ENCODE data around the gene WDR26.
"Not testable (repeated sequence)": the region's sequence is repeated elsewhere in the genome, so short reads cannot be mapped to it uniquely, and the experiment has no call there.

The WDR26 gene

DNA sequence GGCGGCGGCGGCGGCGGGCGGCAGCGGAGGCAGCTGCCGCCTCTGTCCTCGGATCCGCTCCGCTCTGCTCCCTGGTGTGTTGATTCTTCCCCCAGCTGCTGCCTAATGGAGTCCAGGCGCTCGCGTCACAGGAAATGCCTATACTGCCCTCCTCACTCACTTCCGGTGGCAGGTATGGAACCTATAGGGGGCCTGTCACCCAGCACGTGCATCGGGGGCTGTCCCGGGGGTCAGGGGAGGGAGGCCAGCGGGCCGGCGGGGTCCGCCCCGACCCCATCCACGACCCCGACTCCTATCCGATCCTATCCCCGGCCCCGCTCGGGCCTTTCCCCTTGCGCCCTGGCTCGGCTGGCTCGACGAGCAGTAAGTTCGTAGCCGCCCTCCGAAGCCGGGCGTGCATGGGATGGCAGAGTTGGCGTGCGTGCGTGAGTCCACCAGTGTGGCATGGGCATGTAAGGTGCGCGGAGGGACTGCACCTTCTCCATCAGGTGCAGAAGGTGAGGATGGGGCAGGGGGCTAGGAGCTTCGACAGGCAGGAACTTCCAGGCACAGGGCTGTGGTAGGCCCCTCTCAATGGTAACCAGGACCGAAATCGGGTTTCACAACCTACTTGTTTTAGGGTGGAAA, at the start of gene WDR26:
WDR26 (minus strand) TSS at position 107 of the 627 bp plus-strand sequence.
- DNase-seq: peak; percentile 59

GRCh38 chr1:224483206-224483605, 48.6 kb upstream of the WDR26 start:
- not testable (repeated sequence) for DNase-seq

GRCh38 chr1:224482619-224483018, 48.0 kb upstream of the WDR26 start:
- no peak for DNase-seq

DNA sequence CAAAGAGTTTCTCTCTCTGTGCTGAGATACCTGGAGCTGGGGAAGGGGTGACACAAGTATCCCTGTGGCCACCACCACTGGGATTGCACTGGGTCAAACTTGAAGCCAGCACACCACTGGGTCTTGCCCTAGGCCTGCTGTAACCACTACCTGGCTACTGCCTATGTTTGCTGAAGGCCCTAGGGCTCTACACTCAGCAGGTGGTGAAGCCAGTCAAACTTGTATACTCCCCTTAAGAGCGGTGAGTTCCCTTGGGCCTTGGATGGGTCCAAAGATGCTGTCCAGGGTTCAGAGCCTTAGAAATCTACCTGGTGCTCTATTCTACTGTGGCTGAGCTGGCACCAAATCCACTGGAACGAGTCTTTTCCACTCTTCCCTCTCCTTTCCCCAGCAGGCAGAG, 47.0 kb upstream of the WDR26 start:
- no peak for DNase-seq

GRCh38 chr1:224480888-224481459, 46.4 kb upstream of the WDR26 start:
- DNase-seq: not testable (repeated sequence)

- not testable (repeated sequence) for DNase-seq
Measured at GRCh38 chr1:224480200-224480599, 45.6 kb upstream of the WDR26 start.

- DNase-seq: no peak
Measured at GRCh38 chr1:224472806-224473205, 38.2 kb upstream of the WDR26 start.

DNA sequence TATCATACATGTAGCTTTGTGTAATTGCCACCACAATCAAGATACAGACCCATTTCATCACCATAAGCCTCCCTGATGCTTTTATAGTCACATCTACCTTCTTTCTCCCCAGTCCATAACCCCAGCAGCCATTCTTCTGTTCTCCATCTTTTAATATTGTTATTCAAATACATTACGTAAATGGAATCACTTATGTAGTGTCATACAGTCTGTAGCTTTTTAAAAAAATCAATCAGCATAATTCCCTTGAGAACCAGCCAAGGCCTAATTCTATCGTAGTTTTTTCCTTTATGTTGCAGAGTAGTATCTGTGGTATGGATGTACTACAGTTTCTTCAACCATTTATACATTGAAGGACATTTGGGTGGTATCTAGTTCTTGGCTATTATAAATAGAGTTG, 31.6 kb upstream of the WDR26 start:
- no peak for DNase-seq

DNA sequence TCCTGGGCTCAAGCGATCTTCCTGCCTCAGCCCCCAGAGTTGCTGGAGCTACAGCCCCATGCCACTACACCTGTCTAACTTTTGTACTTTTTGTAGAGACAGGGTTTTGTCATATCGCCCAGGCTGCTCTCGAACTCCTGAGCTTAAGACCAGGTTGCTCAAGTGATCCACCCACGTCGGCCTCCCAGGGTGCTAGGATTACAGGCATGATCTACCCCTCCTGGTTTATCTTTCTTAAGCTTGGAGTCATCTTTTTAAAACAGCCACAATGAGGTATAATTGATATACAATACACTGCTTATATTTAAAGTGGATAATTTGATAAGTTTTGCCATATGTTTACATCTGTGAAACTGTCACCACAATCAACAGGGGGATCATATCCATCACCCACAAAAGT, 25.4 kb upstream of the WDR26 start:
- DNase-seq: no peak

- no peak for DNase-seq
Measured at GRCh38 chr1:224458996-224459395, 24.4 kb upstream of the WDR26 start.

DNA sequence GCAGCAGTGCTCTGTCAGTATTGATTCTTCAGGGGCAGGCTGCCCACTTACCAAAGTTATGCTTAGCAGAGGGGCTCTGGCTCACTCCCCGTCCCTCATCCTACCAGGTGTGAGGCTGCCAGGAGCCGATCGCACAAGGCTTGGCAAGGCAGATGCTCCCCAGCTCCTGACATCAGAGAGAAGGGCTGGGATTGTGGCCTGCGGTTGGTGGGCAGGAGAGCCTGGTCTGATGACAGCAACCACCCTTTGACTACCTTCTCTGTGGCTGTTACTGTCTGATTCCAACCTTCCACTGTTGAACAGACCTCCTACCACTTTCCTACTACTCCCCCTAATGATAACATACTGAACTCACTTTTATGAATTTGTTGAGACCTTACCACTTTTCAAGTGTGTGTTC, 23.7 kb upstream of the WDR26 start:
- DNase-seq: no peak

DNA sequence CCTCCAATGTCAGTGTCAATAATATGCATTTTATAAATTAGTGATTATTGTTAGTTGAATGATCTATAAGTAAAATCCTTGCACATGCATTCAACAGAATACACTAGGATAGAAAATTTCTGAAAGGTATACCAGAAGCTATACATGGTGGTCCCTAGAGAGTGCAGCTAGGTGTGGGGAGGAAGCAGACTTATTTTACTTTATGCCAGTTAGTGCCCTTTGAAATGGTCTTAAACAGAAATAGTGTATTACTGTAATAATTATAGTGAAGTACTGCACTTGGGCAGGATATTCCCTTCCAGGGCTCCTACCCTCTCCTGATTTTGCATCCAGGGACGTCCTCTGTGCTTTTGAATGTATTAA, 23.2 kb upstream of the WDR26 start:
- no peak for DNase-seq

GRCh38 chr1:224456637-224456953, 22.0 kb upstream of the WDR26 start:
- DNase-seq: no peak

DNA sequence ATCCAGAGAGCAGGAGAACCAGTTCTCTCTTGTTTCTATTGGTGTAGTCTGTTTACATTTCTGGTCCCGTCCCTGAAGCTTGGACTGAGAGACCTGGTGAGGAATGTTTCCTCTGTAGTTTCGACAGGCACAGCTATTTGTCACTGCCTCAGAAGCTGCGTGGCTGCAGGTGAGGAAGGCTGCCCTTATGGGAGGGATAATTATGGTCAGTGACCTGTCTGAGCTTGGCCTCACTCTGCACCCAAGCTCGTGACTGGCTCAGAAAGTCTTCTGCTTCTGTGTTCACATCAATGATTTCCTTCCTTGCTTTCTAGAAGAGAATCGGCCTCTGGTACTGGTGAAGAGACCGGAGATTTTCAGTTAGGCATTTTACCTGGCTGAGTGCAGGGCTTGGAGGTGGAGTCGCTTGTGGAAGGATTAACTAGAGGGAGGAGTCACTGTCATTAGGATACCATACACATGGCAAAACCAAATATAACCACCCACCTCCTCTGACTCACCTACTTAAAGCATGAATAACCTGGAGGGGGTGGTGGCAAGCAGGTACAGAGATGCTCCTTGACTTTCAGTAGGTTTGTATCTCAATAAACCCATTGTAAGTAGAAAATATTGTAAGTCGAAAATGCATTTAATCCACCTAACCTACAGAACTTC, 19.9 kb upstream of the WDR26 start:
- no peak for DNase-seq

DNA sequence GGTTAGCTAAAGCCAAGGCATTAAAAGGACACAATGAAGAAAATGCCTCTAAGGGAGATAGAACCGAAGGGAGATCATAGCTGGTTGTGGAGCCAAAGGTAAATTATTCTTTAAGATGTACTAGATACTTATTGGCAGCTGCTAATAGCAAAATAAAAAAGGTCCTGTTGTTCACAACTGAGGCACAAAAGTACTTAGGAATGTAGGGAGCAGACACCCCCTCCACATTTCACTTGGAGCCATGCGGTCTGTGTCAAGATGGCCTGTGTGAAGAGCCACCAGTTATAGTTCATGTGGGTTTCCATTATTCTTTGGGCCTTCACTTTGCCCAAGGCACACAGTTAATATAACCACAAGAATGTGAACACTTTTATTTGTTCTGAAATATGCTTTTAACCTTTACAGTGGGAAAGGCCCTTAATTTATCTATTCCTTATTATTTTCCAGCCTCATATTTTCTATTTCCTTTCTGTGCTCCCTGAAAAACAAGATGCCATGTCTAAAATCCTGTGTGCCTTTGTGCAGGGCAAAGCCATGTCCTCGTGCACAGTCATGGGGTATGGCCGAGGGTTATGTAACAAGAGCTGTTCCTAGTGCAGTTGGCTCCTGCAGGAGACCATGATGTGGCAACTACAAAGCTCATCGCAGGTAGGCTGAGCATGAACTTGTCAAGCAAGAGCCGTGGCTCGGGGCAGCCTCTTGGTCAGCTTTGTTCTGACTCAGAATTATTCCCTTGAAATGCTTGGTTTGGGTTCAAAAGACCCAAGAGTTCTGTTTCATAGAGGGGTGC, 16.2 kb upstream of the WDR26 start:
- no peak for DNase-seq

- DNase-seq: no peak
Measured at GRCh38 chr1:224450159-224450558, 15.6 kb upstream of the WDR26 start.

GRCh38 chr1:224448453-224449017, 13.9 kb upstream of the WDR26 start:
- DNase-seq: no peak

DNA sequence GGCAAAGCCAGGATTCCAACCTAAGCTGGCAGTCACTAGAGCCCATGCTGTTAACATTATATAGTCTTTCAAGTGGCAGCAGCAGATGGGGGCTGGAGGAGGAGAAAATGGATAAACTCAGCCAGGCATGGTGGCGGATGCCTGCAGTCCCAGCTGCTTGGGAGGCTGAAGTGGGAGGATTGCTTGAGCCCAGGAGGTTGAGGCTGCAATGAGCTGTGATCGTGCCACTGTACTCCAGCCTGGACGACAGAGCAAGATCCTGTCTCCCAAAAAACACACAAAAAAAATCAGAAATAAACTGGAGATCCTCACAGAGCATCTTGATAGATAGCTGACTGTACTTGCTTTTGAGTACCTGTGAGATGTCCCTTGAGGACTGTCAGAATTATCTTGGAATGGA, 13.4 kb upstream of the WDR26 start:
- DNase-seq: no peak

DNA sequence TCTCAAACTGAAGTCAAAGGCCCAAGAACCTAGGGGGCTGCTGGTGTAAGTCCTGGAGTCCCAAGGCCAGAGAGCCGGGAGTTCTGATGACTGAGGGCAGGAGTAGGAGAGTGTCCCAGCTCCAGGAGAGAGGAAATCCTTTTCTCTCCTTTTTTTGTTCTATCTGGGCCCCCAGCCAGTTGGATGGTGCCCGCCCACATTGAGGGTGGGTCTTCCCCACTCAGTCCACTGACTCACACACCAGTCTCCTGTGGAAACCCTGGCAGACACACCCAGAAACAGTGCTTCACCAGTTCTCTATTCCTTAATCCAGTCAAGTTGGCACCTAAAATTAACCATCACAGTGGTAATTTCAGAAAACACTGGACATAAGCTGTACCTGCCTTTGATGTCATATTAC, 12.7 kb upstream of the WDR26 start:
- peak; percentile 18 for DNase-seq

DNA sequence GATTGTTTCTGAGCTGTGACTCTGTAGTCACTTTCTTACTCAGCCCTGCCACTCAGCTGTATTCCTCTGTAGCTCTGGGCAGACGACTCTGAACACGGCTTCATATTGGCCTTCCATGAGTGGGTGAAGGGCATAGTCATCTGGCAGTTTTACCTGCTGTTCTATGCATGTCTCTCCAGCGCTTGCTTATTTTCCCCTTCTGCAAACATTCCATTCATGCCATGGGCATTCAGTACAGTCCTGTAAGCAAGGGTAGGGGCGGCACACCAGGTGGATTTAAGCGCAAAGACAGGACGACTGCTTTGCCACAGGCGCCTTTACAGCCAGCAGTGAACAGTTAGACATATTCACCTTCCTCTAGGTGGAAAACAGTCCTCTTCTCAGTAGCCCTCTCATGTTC, 4.4 kb upstream of the WDR26 start:
- no peak for DNase-seq

DNA sequence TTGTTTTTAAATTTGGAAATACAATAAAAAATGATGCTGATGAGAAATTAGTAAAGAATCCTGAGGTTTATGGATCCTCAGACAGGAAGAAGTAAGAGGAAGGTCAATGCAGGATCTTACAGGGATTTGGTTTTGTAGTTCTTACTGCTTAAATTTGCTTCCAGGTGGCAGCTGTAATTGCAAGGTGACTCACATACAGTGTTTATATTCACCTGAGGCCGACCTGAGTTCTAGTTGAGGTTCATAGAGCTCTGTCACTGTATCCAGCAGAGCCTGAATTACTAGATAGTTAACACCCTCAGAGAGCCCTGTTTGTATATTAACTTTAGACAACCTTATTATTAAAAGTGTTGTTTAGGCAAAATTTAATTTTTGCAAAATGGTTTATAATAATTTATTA, 1.4 kb upstream of the WDR26 start:
- no peak for DNase-seq

DNA sequence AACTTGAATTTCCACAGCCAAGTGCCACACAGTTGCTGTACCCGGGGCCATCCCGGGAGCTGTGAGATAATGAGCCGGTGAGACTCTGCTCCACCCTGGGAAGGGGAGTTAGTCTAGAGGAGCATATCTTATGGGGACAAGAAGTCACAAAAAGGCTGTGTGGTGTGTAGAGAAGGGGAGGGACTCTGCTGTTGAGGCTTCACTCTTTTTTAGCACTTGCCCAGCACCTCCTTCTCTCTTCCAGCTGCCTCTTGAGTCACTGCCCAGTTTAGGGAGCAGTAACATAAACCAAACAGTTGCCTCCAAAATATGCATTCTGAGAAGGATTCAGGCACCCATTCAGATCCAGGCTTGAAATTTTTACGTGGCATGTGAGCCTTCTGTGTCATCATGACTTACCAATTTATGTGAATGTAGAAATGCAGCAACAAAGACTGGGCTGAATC, 744 bp upstream of the WDR26 start:
- DNase-seq: peak; percentile 9

Measured in T1000 (cell line).